ENCODE results near the gene CLDN6. TPM values are rescaled to one million over a fixed set of nuclear protein-coding genes. Genes with fewer than 3 reads are reported as not detected.

CLDN6 gene
- total and polyA plus RNA-seq, 2 of the 13 experiments (the other 11 are each of a cell fraction or from before 2014, with no cell fraction given), result 5.9 to 7.6 TPM

GRCh38 chr16:3020604-3021448, 2.8 kb upstream of the CLDN6 start (continued):
- peak; percentile 83 for TF ChIP-seq ZBTB7A (CRISPR knock-in tag; IDR thresholded peaks at IDR 0.05)
- 0 out of 2 replicates have a peak, but pooled peaks have one; percentile 52 for TF ChIP-seq TP53 (CRISPR knock-in tag; conservative IDR thresholded peaks at IDR 0.05)
- TF ChIP-seq POLR2G (IDR thresholded peaks at IDR 0.05; ENCODE audit: low read depth, low read length), result peak; percentile 76
- peak; percentile 20; the same call in 1 of the 2 replicates for TF ChIP-seq ZBTB38 (CRISPR knock-in tag; IDR thresholded peaks at IDR 0.05)
- TF ChIP-seq TSC22D2 (CRISPR knock-in tag; IDR thresholded peaks at IDR 0.05; ENCODE audit: borderline replicate concordance), result no peak
- 0 out of 2 replicates have a peak, but pooled peaks have one; percentile 45 for TF ChIP-seq ISX (CRISPR knock-in tag; conservative IDR thresholded peaks at IDR 0.05)
- TF ChIP-seq ZNF768 (CRISPR knock-in tag; IDR thresholded peaks at IDR 0.05), result 0 out of 2 replicates have a peak, but pooled peaks have one; percentile 10
- TF ChIP-seq REL (CRISPR knock-in tag; conservative IDR thresholded peaks at IDR 0.05), result peak; percentile 61; the same call in 1 of the 2 replicates
- TF ChIP-seq ZNF672 (CRISPR knock-in tag; IDR thresholded peaks at IDR 0.05), result no peak
- no peak for TF ChIP-seq ZBTB37 (CRISPR knock-in tag; IDR thresholded peaks at IDR 0.05)
- peak; percentile 84 for TF ChIP-seq THRA (CRISPR knock-in tag; IDR thresholded peaks at IDR 0.05; ENCODE audit: borderline replicate concordance)
- TF ChIP-seq ZNF383 (CRISPR knock-in tag; IDR thresholded peaks at IDR 0.05; ENCODE audit: borderline replicate concordance), result no peak
- TF ChIP-seq ZSCAN29 (CRISPR knock-in tag; conservative IDR thresholded peaks at IDR 0.05), result 0 out of 2 replicates have a peak, but pooled peaks have one; percentile 59
- TF ChIP-seq ADNP (CRISPR knock-in tag; IDR thresholded peaks at IDR 0.05), result no peak
- 0 out of 2 replicates have a peak, but pooled peaks have one; percentile 21 for TF ChIP-seq ZNF570 (CRISPR knock-in tag; IDR thresholded peaks at IDR 0.05; ENCODE audit: borderline replicate concordance)
- no peak for TF ChIP-seq ZKSCAN5 (CRISPR knock-in tag; IDR thresholded peaks at IDR 0.05)
- TF ChIP-seq ZNF556 (CRISPR knock-in tag; IDR thresholded peaks at IDR 0.05; ENCODE audit: borderline replicate concordance), result peak; percentile 77; the same call in 1 of the 2 replicates
- no peak for TF ChIP-seq NFYB (CRISPR knock-in tag; IDR thresholded peaks at IDR 0.05)
- no peak for TF ChIP-seq ZNF24 (IDR thresholded peaks at IDR 0.05)
- TF ChIP-seq HDAC1 (CRISPR knock-in tag; IDR thresholded peaks at IDR 0.05), result peak; percentile 79
- TF ChIP-seq KMT2B (CRISPR knock-in tag; IDR thresholded peaks at IDR 0.05), result peak; percentile 30; the same call in 1 of the 2 replicates
- TF ChIP-seq TRAFD1 (CRISPR knock-in tag; IDR thresholded peaks at IDR 0.05; ENCODE audit: borderline replicate concordance), result no peak
- TF ChIP-seq ZNF18 (CRISPR knock-in tag; IDR thresholded peaks at IDR 0.05; ENCODE audit: insufficient replicate concordance), result no peak
- peak; percentile 59; the same call in 1 of the 2 replicates for TF ChIP-seq ZBTB3 (CRISPR knock-in tag; IDR thresholded peaks at IDR 0.05; ENCODE audit: borderline replicate concordance, low read depth)
